Mesothelial cell of epicardium (in vitro differentiated cells): ENCODE measurements around the gene VAMP2. TPM values are rescaled to one million over a fixed set of nuclear protein-coding genes. Genes with fewer than 3 reads are reported as not detected.

ENCODE experiments used
- DNase-seq, 2 experiments: peaks; one replicate each; pipeline ENCODE4 v3.0.0; 2021; ENCODE audit warnings: low spot score in 2 of 2; ENCODE audit not compliant: unreplicated experiment in 2 of 2
- H3K27ac Mint-ChIP-seq: 2 replicates; pipeline ENCODE4 v1.8.0; 2021; ENCODE audit warnings: mixed read lengths
- H3K27me3 Mint-ChIP-seq: 2 replicates; pipeline ENCODE4 v1.8.0; 2021; ENCODE audit warnings: low read depth, mixed read lengths
- H3K36me3 Mint-ChIP-seq: 2 replicates; pipeline ENCODE4 v1.8.0; 2021; ENCODE audit warnings: mixed read lengths
- H3K4me1 Mint-ChIP-seq: 2 replicates; pipeline ENCODE4 v1.8.0; 2021; ENCODE audit warnings: mixed read lengths
- H3K4me3 Mint-ChIP-seq: 2 replicates; pipeline ENCODE4 v1.8.0; 2021; ENCODE audit warnings: mild to moderate bottlenecking, moderate library complexity, mixed read lengths
- H3K9me3 Mint-ChIP-seq: 2 replicates; pipeline ENCODE4 v1.8.0; 2021; ENCODE audit warnings: mixed read lengths
- total RNA-seq: library from RNA; stranded (reverse); gene quantifications from 3 replicates; pipeline ENCODE4 v1.2.1, GENCODE V29; 2021
- TF ChIP-seq, protein P1 (sequence below): fragments of 200-600 bp; sonication (generic); IDR thresholded peaks from one replicate; pipeline ENCODE4 v1.5.0; 2021; ENCODE audit warnings: antibody characterized with exemption; ENCODE audit not compliant: unreplicated experiment

VAMP2 gene
- total RNA-seq, 1 donor from 2014 or later, result 54.8 TPM

DNA sequence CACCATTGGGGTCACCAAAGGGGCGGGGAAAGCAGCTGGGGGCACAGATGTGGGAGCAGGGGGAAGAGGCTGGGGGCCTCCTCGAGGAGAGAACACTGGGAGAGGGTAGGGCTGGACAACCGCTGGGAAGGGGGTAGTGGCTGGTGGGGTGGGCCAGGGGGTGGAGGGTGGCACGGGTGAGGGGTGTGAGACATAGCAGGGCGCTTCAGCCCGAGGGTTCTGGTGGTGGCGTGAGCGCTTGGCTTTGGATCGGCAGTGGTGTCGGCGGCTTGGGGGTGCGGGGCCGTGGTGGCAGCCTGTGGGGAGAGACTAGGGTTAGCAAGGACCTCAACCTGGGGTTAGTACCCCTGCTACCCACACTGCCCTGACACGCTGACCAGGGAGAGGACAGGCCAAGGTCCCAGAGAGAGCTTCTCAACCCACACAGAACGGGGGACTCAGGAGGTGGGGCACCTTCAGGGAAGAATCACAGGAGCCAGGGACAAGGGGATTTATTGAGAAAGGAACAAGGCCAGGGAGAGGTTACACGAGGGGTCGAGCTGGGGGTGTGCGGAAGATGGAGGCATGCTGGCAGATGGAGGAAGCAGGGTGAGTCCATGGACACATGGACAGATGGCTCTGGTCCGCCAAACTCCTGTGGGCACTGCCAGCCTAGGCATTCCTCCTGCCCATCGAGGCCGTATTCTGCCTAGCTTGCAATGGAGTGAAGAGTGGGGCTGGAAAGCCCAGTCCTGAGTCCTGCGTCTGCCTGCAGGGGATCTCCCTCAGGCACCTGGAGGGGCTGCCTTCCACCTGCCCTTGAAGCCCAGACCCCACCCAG lies 19.0 kb downstream of the VAMP2 start:
- Mint-ChIP-seq H3K9me3 (no peaks in the 10 kb centered on the region), H3K27me3 (no peaks in the 10 kb centered on the region), H3K36me3 (peaks cover 42% of the 10 kb centered on the region), H3K4me1 (no peaks in the 10 kb centered on the region), H3K27ac (no peak overlapping the region), H3K4me3 (no peak overlapping the region)
- TF ChIP-seq, protein P1, sequence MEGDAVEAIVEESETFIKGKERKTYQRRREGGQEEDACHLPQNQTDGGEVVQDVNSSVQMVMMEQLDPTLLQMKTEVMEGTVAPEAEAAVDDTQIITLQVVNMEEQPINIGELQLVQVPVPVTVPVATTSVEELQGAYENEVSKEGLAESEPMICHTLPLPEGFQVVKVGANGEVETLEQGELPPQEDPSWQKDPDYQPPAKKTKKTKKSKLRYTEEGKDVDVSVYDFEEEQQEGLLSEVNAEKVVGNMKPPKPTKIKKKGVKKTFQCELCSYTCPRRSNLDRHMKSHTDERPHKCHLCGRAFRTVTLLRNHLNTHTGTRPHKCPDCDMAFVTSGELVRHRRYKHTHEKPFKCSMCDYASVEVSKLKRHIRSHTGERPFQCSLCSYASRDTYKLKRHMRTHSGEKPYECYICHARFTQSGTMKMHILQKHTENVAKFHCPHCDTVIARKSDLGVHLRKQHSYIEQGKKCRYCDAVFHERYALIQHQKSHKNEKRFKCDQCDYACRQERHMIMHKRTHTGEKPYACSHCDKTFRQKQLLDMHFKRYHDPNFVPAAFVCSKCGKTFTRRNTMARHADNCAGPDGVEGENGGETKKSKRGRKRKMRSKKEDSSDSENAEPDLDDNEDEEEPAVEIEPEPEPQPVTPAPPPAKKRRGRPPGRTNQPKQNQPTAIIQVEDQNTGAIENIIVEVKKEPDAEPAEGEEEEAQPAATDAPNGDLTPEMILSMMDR, result no peak
- DNase-seq, result no peak

DNA sequence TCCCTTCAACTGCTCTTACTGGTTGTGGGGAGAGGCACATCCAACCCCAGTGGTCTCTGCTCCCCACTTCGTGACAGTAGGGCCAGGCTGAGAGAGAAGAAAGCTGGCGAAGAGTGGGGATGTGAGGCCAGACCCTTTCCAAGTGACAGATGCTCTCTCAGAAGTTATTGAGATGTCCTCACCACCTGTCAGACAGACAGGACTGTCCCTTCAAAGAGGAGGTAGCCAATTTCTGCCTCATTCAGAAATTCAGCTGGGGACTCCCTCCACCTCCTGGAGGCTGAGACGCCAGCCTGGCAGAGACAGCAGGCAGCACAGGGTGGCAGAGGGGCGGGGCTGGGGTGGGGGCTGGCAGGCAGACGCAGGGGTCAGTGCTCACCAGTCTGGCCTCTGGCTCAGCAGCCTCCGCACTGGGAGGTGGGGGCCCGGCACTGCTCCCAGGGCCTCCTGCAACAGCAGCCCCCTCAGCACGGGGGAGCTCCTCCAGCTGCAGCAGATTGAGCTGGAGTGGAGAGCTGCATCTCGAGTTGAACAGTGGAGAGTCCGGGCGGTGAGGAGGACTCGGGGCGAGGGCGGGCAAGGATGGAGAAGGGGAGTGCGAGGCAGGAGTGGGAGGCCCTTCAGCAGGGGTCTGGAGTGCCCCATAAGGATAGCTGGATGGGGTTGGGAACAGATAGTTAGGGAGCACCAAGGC lies 19.7 kb downstream of the VAMP2 start:
- H3K4me3 Mint-ChIP-seq, result no peak overlapping the region
- H3K4me1 Mint-ChIP-seq, result no peaks in the 10 kb centered on the region
- TF ChIP-seq, protein P1, result no peak
- peaks cover 37% of the 10 kb centered on the region for H3K36me3 Mint-ChIP-seq
- H3K27ac Mint-ChIP-seq, result no peak overlapping the region
- DNase-seq, result no peak
- H3K9me3 Mint-ChIP-seq, result no peaks in the 10 kb centered on the region
- no peaks in the 10 kb centered on the region for H3K27me3 Mint-ChIP-seq

DNA sequence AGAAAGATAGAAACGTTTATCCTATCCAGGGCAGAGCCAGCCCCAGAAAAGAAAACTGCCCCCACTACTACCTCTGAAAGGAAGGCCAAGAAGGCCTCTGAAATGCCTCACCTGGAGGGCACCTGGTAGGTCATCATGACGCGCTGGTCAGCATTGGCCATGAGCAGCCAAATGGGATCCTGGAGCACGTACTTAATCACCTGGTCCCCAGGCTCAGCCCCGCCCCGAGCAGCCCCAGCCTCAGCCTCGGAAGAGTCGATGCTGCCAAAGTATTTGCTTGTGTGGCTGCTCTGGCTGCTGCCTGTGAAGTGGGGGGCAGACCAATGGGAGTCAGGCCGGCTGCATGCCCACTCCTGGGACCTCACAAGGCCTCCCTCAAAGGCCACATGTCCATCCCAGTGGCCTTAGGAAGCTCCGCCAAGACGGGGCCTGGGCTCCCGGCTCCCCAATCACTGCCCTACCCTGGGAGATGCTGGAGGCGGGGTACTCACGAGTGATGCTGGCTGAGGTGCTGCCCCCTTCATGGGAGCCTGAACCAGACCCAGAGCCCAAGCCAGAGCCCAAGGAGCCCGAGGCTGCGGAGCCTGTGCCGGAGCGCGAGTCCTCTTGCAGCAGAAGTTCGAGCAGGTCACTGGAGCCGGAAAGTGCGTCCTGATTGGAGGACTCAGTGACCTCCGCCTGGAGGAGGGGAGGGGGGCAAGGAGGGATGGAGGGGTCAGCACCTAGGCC lies 20.4 kb downstream of the VAMP2 start:
- Mint-ChIP-seq H3K27me3 (no peaks in the 10 kb centered on the region), H3K27ac (no peak overlapping the region), H3K9me3 (no peaks in the 10 kb centered on the region), H3K4me3 (no peak overlapping the region), H3K36me3 (peaks cover 34% of the 10 kb centered on the region), H3K4me1 (no peaks in the 10 kb centered on the region)
- no peak for DNase-seq
- TF ChIP-seq, protein P1, result no peak

- DNase-seq, result no peak
- H3K4me3 Mint-ChIP-seq, result no peak overlapping the region
These were observed 21.0 kb downstream of the VAMP2 start for GRCh38 chr17:8141741-8142140.

GRCh38 chr17:8141045-8141444 lies 21.7 kb downstream of the VAMP2 start:
- Mint-ChIP-seq H3K27ac (peak overlapping the region; percentile 21), H3K4me3 (no peak overlapping the region), H3K9me3 (no peaks in the 10 kb centered on the region), H3K36me3 (peaks cover 24% of the 10 kb centered on the region), H3K27me3 (no peaks in the 10 kb centered on the region), H3K4me1 (no peaks in the 10 kb centered on the region)
- DNase-seq, result no peak
- TF ChIP-seq, protein P1, result no peak

More at GRCh38 chr17:8141741-8142140, 21.0 kb downstream of the VAMP2 start:
- Mint-ChIP-seq H3K9me3 (no peaks in the 10 kb centered on the region), H3K4me1 (no peaks in the 10 kb centered on the region), H3K27ac (no peak overlapping the region), H3K27me3 (no peaks in the 10 kb centered on the region), H3K36me3 (peaks cover 31% of the 10 kb centered on the region)
- TF ChIP-seq, protein P1, result no peak
